WTC11 (cell line): Measurements from ENCODE around the gene ZMYND11. TPM values are rescaled to one million over a fixed set of nuclear protein-coding genes. Genes with fewer than 3 reads are reported as not detected.

Experiments used
- ATAC-seq: fragments of 200-7000 bp; cut with Tn5 transposase; 2 replicates; pipeline ENCODE4 v1.10.0; 2021; ENCODE audit warnings: mild to moderate bottlenecking, moderate library complexity
- CTCF ChIA-PET: fragments of 300-600 bp; sonication (Branson Sonifier 250); formaldehyde crosslinking; loops from one replicate; lab custom pipeline; 2021; ENCODE audit warnings: antibody characterized with exemption; lab: Charles Lee
- POLR2A ChIA-PET: fragments of 350-600 bp; sonication (Branson Sonifier 250); formaldehyde crosslinking; loops from one replicate; lab custom pipeline; 2021; ENCODE audit warnings: antibody characterized with exemption; lab: Charles Lee
- DNase-seq: peaks from one replicate; pipeline ENCODE4 v3.0.0; 2021; ENCODE audit warnings: low spot score
- H3K27ac Mint-ChIP-seq: 2 replicates; pipeline ENCODE4 v1.8.0; 2021; ENCODE audit warnings: mixed read lengths
- H3K27me3 Mint-ChIP-seq: 2 replicates; pipeline ENCODE4 v1.8.0; 2021; ENCODE audit warnings: low read depth, mild to moderate bottlenecking, moderate library complexity, mixed read lengths
- H3K36me3 Mint-ChIP-seq: 2 replicates; pipeline ENCODE4 v1.8.0; 2021; ENCODE audit warnings: mixed read lengths
- H3K4me1 Mint-ChIP-seq: 2 replicates; pipeline ENCODE4 v1.8.0; 2022; ENCODE audit warnings: mixed read lengths
- H3K4me3 Mint-ChIP-seq: 2 replicates; pipeline ENCODE4 v1.8.0; 2021; ENCODE audit warnings: mild to moderate bottlenecking, moderate library complexity, mixed read lengths
- H3K9me3 Mint-ChIP-seq: 2 replicates; pipeline ENCODE4 v1.8.0; 2021; ENCODE audit warnings: mixed read lengths
- ATF1 ChIP-seq: sonication (generic); formaldehyde crosslinking; IDR thresholded peaks from 2 replicates; pipeline ENCODE4 v1.8.1; 2023; ENCODE audit warnings: mild to moderate bottlenecking, moderate library complexity, missing genetic modification reagents
- CREM ChIP-seq: sonication (generic); formaldehyde crosslinking; IDR thresholded peaks from 2 replicates; pipeline ENCODE4 v1.8.1; 2022; ENCODE audit warnings: mild to moderate bottlenecking, missing genetic modification reagents, moderate library complexity
- EMX1 ChIP-seq: fragments of 250-450 bp; sonication (Bioruptor Pico); IDR thresholded peaks from 2 replicates; pipeline ENCODE4 v1.8.0; 2021; ENCODE audit warnings: mild to moderate bottlenecking
- GRHL2 ChIP-seq: fragments of 250-450 bp; sonication (Bioruptor Pico); IDR thresholded peaks from 2 replicates; pipeline ENCODE4 v1.8.0; 2022; ENCODE audit warnings: mild to moderate bottlenecking, moderate library complexity; ENCODE audit not compliant: insufficient replicate concordance, severe bottlenecking
- RELA ChIP-seq: sonication (generic); formaldehyde crosslinking; IDR thresholded peaks from 2 replicates; pipeline ENCODE4 v1.8.1; 2022; ENCODE audit warnings: missing genetic modification reagents, mild to moderate bottlenecking, borderline replicate concordance
- RORB ChIP-seq: fragments of 250-450 bp; sonication (Bioruptor Pico); IDR thresholded peaks from 2 replicates; pipeline ENCODE4 v1.9.0; 2021; ENCODE audit warnings: mild to moderate bottlenecking
- TP53 ChIP-seq: sonication (generic); formaldehyde crosslinking; IDR thresholded peaks from 2 replicates; pipeline ENCODE4 v1.8.1; 2023; ENCODE audit warnings: mild to moderate bottlenecking, missing genetic modification reagents
- ZBTB21 ChIP-seq: sonication (generic); formaldehyde crosslinking; IDR thresholded peaks from 2 replicates; pipeline ENCODE4 v1.8.1; 2023; ENCODE audit warnings: mild to moderate bottlenecking, missing genetic modification reagents, borderline replicate concordance
- total RNA-seq: library from RNA; stranded (reverse); gene quantifications from 3 replicates; pipeline ENCODE4 v1.2.3, GENCODE V29; 2021
- TF ChIP-seq, protein P1 (sequence below): sonication (generic); formaldehyde crosslinking; IDR thresholded peaks from 2 replicates; pipeline ENCODE4 v1.8.0; 2023; ENCODE audit warnings: missing genetic modification reagents, mild to moderate bottlenecking, borderline replicate concordance
- TF ChIP-seq, protein P2 (sequence below): sonication (generic); formaldehyde crosslinking; IDR thresholded peaks from 2 replicates; pipeline ENCODE4 v1.8.0; 2022; ENCODE audit warnings: mild to moderate bottlenecking, missing genetic modification reagents
- TF ChIP-seq, protein P3 (sequence below): sonication (generic); formaldehyde crosslinking; IDR thresholded peaks from 2 replicates; pipeline ENCODE4 v1.8.1; 2023; ENCODE audit warnings: mild to moderate bottlenecking, missing genetic modification reagents, borderline replicate concordance
- TF ChIP-seq, protein P4 (sequence below): sonication (generic); formaldehyde crosslinking; IDR thresholded peaks from 2 replicates; pipeline ENCODE4 v1.8.1; 2023; ENCODE audit warnings: mild to moderate bottlenecking, moderate library complexity, missing genetic modification reagents
- TF ChIP-seq, protein P5 (sequence below): fragments of 250-450 bp; sonication (Bioruptor Pico); IDR thresholded peaks from 2 replicates; pipeline ENCODE4 v1.9.0; 2021; ENCODE audit warnings: moderate library complexity, mild to moderate bottlenecking, inconsistent platforms, borderline replicate concordance
- TF ChIP-seq, protein P6 (sequence below): sonication (generic); formaldehyde crosslinking; IDR thresholded peaks from 2 replicates; pipeline ENCODE4 v1.8.1; 2023; ENCODE audit warnings: mild to moderate bottlenecking, missing genetic modification reagents, moderate library complexity

ZMYND11 gene
- total RNA-seq, 1 experiment from 2014 or later, result 22.3 TPM

DNA sequence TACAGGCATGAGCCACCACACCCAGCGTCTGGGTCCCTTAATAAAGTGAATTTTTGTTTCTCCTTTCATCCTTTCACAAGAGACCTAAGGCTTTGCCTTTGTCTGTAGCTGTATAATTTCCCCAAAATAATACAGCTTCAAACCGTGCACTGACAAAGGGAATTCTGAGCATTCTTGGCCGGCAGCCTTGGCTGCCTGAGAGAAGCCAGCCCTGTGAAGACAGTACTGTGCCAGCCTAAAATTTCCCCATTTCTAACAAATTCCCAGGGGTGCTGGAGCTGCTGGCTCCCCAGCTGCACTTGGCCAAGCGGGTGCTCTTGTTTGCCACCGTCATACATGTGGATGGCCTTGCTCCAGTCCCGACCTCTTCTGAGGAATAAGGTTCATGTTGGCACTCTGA lies 106.2 kb downstream of the ZMYND11 start (continued):
- TF ChIP-seq, protein P1, sequence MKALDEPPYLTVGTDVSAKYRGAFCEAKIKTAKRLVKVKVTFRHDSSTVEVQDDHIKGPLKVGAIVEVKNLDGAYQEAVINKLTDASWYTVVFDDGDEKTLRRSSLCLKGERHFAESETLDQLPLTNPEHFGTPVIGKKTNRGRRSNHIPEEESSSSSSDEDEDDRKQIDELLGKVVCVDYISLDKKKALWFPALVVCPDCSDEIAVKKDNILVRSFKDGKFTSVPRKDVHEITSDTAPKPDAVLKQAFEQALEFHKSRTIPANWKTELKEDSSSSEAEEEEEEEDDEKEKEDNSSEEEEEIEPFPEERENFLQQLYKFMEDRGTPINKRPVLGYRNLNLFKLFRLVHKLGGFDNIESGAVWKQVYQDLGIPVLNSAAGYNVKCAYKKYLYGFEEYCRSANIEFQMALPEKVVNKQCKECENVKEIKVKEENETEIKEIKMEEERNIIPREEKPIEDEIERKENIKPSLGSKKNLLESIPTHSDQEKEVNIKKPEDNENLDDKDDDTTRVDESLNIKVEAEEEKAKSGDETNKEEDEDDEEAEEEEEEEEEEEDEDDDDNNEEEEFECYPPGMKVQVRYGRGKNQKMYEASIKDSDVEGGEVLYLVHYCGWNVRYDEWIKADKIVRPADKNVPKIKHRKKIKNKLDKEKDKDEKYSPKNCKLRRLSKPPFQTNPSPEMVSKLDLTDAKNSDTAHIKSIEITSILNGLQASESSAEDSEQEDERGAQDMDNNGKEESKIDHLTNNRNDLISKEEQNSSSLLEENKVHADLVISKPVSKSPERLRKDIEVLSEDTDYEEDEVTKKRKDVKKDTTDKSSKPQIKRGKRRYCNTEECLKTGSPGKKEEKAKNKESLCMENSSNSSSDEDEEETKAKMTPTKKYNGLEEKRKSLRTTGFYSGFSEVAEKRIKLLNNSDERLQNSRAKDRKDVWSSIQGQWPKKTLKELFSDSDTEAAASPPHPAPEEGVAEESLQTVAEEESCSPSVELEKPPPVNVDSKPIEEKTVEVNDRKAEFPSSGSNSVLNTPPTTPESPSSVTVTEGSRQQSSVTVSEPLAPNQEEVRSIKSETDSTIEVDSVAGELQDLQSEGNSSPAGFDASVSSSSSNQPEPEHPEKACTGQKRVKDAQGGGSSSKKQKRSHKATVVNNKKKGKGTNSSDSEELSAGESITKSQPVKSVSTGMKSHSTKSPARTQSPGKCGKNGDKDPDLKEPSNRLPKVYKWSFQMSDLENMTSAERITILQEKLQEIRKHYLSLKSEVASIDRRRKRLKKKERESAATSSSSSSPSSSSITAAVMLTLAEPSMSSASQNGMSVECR (CRISPR knock-in tag), result no peak
- TF ChIP-seq, protein P2, sequence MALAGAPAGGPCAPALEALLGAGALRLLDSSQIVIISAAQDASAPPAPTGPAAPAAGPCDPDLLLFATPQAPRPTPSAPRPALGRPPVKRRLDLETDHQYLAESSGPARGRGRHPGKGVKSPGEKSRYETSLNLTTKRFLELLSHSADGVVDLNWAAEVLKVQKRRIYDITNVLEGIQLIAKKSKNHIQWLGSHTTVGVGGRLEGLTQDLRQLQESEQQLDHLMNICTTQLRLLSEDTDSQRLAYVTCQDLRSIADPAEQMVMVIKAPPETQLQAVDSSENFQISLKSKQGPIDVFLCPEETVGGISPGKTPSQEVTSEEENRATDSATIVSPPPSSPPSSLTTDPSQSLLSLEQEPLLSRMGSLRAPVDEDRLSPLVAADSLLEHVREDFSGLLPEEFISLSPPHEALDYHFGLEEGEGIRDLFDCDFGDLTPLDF (CRISPR knock-in tag), result no peak

DNA sequence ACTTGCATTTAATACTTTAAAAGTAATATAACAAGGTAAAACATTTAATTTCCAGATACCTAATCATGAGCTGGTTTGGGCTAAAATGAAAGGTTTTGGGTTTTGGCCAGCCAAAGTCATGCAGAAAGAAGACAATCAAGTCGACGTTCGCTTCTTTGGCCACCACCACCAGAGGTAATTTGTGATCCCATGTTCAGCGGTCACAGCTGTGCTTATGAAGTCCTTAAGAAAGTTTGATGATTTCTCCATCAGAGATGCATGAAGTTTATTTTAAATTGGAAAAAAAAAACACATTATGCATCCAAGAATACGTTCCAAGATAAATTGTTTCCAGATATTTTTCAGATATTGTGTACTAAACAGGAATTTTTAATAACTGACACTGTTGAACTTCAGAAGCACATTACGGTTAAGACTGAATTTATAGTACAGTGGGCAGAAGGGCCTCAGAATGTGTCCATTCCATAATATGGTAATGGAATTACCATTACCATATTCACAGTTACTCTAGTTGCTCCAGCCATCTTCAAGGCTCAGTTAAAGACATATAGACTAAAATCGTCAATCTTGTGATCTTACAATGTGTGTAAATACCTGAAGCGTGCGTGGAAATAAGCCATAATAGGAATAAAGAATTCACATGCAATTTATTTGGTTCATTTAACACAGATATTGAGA lies 106.8 kb downstream of the ZMYND11 start:
- Mint-ChIP-seq H3K4me1 (peaks cover 7% of the 10 kb centered on the region; the same call in 1 of the 2 replicates), H3K4me3 (no peak overlapping the region), H3K9me3 (no peaks in the 10 kb centered on the region), H3K27me3 (no peaks in the 10 kb centered on the region), H3K27ac (no peak overlapping the region), H3K36me3 (peaks cover 4% of the 10 kb centered on the region)
- DNase-seq (no peak), ATAC-seq (no peak)
- ChIA-PET CTCF (interaction anchor here (0.6 to 2.4 kb wide), 2 partner anchors 12 to 174 kb away, joined by 3 to 13 read pairs; no protein-coding TSS in a partner anchor), POLR2A (no interaction called here)
- TF ChIP-seq RORB (CRISPR knock-in tag), result no peak
- TF ChIP-seq, protein P3, sequence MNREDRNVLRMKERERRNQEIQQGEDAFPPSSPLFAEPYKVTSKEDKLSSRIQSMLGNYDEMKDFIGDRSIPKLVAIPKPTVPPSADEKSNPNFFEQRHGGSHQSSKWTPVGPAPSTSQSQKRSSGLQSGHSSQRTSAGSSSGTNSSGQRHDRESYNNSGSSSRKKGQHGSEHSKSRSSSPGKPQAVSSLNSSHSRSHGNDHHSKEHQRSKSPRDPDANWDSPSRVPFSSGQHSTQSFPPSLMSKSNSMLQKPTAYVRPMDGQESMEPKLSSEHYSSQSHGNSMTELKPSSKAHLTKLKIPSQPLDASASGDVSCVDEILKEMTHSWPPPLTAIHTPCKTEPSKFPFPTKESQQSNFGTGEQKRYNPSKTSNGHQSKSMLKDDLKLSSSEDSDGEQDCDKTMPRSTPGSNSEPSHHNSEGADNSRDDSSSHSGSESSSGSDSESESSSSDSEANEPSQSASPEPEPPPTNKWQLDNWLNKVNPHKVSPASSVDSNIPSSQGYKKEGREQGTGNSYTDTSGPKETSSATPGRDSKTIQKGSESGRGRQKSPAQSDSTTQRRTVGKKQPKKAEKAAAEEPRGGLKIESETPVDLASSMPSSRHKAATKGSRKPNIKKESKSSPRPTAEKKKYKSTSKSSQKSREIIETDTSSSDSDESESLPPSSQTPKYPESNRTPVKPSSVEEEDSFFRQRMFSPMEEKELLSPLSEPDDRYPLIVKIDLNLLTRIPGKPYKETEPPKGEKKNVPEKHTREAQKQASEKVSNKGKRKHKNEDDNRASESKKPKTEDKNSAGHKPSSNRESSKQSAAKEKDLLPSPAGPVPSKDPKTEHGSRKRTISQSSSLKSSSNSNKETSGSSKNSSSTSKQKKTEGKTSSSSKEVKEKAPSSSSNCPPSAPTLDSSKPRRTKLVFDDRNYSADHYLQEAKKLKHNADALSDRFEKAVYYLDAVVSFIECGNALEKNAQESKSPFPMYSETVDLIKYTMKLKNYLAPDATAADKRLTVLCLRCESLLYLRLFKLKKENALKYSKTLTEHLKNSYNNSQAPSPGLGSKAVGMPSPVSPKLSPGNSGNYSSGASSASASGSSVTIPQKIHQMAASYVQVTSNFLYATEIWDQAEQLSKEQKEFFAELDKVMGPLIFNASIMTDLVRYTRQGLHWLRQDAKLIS, result no peak
- TF ChIP-seq CREM (CRISPR knock-in tag), result no peak

DNA sequence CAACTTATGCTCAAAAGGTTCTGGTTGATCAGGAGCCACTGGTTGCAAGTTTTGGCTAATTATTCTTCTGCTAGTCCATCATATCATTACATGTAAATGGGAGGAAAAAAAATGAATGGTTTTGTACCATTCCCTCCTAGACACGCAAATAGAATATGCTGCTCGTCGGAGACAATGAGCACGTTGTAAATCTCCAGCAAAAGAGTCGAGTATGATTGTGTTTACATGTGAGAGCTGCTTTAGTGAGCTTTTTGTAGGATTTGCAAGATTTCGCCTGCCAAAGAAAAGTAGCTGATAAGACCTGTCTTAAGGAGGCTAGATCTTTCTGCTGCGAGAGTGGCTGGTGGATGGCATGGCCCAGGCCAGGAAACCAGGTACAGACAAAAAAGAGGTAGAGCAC lies 109.0 kb downstream of the ZMYND11 start:
- Mint-ChIP-seq H3K9me3 (no peaks in the 10 kb centered on the region), H3K27ac (no peak overlapping the region), H3K27me3 (no peaks in the 10 kb centered on the region), H3K36me3 (peaks cover 19% of the 10 kb centered on the region), H3K4me3 (no peak overlapping the region), H3K4me1 (no peaks in the 10 kb centered on the region)
- CTCF ChIA-PET, result no interaction called here
- TF ChIP-seq ATF1 (CRISPR knock-in tag), result no peak
- DNase-seq (no peak), ATAC-seq (no peak)
- POLR2A ChIA-PET, result no interaction called here

DNA sequence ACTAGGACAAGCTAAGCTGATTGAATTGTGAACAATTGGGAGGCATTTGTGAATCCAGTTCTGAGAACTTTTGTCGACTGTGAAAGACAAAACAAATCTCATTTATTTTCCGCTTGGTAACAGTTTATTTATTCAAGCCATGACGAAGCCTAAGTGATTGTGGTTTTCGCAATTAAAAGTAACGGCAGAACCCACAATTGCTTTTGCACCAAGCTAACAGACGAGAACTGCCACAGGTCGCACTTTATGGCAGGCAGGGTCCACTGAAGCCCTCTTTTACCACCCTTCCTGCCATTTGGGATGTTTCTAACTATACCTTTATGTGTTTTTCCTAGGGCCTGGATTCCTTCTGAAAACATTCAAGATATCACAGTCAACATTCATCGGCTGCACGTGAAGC lies 111.2 kb downstream of the ZMYND11 start:
- DNase-seq (no peak), ATAC-seq (no peak)
- CTCF ChIA-PET, result no interaction called here
- Mint-ChIP-seq H3K27ac (no peak overlapping the region), H3K4me3 (no peak overlapping the region), H3K27me3 (no peaks in the 10 kb centered on the region), H3K36me3 (peaks cover 25% of the 10 kb centered on the region), H3K4me1 (no peaks in the 10 kb centered on the region), H3K9me3 (no peaks in the 10 kb centered on the region)
- TF ChIP-seq, protein P4, sequence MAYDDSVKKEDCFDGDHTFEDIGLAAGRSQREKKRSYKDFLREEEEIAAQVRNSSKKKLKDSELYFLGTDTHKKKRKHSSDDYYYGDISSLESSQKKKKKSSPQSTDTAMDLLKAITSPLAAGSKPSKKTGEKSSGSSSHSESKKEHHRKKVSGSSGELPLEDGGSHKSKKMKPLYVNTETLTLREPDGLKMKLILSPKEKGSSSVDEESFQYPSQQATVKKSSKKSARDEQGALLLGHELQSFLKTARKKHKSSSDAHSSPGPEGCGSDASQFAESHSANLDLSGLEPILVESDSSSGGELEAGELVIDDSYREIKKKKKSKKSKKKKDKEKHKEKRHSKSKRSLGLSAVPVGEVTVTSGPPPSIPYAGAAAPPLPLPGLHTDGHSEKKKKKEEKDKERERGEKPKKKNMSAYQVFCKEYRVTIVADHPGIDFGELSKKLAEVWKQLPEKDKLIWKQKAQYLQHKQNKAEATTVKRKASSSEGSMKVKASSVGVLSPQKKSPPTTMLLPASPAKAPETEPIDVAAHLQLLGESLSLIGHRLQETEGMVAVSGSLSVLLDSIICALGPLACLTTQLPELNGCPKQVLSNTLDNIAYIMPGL (CRISPR knock-in tag), result no peak
- TF ChIP-seq GRHL2 (no peak), ZBTB21 (no peak), RELA (CRISPR knock-in tag) (no peak), EMX1 (no peak), TP53 (no peak)
- TF ChIP-seq, protein P5, sequence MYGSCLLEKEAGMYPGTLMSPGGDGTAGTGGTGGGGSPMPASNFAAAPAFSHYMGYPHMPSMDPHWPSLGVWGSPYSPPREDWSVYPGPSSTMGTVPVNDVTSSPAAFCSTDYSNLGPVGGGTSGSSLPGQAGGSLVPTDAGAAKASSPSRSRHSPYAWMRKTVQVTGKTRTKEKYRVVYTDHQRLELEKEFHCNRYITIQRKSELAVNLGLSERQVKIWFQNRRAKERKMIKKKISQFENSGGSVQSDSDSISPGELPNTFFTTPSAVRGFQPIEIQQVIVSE (CRISPR knock-in tag), result no peak
- TF ChIP-seq, protein P6, sequence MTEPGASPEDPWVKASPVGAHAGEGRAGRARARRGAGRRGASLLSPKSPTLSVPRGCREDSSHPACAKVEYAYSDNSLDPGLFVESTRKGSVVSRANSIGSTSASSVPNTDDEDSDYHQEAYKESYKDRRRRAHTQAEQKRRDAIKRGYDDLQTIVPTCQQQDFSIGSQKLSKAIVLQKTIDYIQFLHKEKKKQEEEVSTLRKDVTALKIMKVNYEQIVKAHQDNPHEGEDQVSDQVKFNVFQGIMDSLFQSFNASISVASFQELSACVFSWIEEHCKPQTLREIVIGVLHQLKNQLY, result no peak
- POLR2A ChIA-PET, result interaction anchor here (0.9 kb wide), 1 partner anchor 28 kb away, joined by 3 read pairs; no protein-coding TSS in a partner anchor
